ENCODE data around the gene IPO9. TPM values are rescaled to one million over a fixed set of nuclear protein-coding genes. Genes with fewer than 3 reads are reported as not detected.

The IPO9 gene
- total and polyA plus RNA-seq, 10 of the 15 experiments (the other 5 are each of a cell fraction or from before 2014, with no cell fraction given) = 19.1 to 77.3 (median 34.1) TPM

DNA sequence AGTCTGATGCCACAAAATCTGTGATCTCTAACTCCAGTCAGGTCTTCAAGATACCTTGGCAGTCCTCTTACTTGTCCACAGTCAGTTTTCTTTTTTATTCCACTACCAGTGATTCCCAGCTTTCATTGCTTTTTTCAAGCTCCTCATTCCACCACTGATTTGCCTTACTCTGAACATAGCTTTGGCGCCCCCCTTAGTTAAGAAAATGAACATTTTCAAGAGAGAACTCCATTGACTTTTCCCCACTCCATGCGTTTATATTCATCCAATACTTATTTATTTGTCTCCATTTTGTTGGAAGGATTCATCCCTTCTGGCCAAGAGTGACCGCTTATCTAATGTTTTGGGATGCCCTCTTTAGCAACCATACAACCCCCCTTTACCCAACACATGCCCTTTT lies 33.9 kb upstream of the IPO9 start:
- 0% methylated on average over 3 of the region's 3 CpGs for WGBS (ENCODE audit: insufficient coverage, insufficient replicate concordance, low lambda C conversion rate, missing lambda C conversion rate)
- Histone ChIP-seq H3K27me3 (replicated peaks in 1 of 2; ENCODE audit: control insufficient read depth in 2 of 2, insufficient read depth in 2 of 2, low read length in 1 of 2) (no peaks in the 10 kb centered on the region; a peak in 1 of 4 replicates), H3K4me1 (ENCODE audit: control insufficient read depth, insufficient read depth, low read length) (no peaks in the 10 kb centered on the region), H3K4me2 (ENCODE audit: control insufficient read depth, insufficient read depth) (no peak overlapping the region), H3K4me3 (no peak overlapping the region), H3K9ac (ENCODE audit: control insufficient read depth, insufficient read depth, low read length) (no peak overlapping the region), H3K36me3 (ENCODE audit: control insufficient read depth in 2 of 2, insufficient read depth in 2 of 2, low read length in 1 of 2) (no peaks in the 10 kb centered on the region), H3K9me3 (replicated peaks; ENCODE audit: control insufficient read depth, insufficient read depth, low read length) (no peaks in the 10 kb centered on the region), H3K27ac (ENCODE audit: control insufficient read depth, insufficient read depth) (no peak overlapping the region), H2AFZ (ENCODE audit: control insufficient read depth, low read depth, low read length) (no peak overlapping the region), H4K20me1 (ENCODE audit: control insufficient read depth, insufficient read depth) (no peaks in the 10 kb centered on the region), H3K79me2 (ENCODE audit: control insufficient read depth, insufficient read depth, low read length) (no peaks in the 10 kb centered on the region)
- no peak for FAIRE-seq
- in situ Hi-C loops (cut with MboI) (no loop called here), intact Hi-C loops (cut with micrococcal nuclease; ENCODE audit: unreplicated experiment) (no loop called here)
- POLR2A ChIA-PET = no interaction called here
- SMC1A ChIA-PET (ENCODE audit: uncharacterized antibody, unreplicated experiment) = interaction anchor here (0.9 to 3.1 kb wide), 5 partner anchors 82 to 241 kb away, joined by 3 to 15 read pairs (median 6); no protein-coding TSS in a partner anchor
- TF ChIP-seq IRF4 (IDR thresholded peaks at IDR 0.05; ENCODE audit: low read depth, low read length) = no peak
- 0 out of 2 replicates have a peak, but pooled peaks have one; percentile 18 for TF ChIP-seq RAD21 (IDR thresholded peaks at IDR 0.05; ENCODE audit: insufficient read depth, low read depth, low read length)
- TF ChIP-seq, protein P1, sequence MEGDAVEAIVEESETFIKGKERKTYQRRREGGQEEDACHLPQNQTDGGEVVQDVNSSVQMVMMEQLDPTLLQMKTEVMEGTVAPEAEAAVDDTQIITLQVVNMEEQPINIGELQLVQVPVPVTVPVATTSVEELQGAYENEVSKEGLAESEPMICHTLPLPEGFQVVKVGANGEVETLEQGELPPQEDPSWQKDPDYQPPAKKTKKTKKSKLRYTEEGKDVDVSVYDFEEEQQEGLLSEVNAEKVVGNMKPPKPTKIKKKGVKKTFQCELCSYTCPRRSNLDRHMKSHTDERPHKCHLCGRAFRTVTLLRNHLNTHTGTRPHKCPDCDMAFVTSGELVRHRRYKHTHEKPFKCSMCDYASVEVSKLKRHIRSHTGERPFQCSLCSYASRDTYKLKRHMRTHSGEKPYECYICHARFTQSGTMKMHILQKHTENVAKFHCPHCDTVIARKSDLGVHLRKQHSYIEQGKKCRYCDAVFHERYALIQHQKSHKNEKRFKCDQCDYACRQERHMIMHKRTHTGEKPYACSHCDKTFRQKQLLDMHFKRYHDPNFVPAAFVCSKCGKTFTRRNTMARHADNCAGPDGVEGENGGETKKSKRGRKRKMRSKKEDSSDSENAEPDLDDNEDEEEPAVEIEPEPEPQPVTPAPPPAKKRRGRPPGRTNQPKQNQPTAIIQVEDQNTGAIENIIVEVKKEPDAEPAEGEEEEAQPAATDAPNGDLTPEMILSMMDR (IDR thresholded peaks at IDR 0.05 in 2 of 3, conservative IDR thresholded peaks at IDR 0.05 in 1 of 3; ENCODE audit: control insufficient read depth in 2 of 3, extremely low read depth in 1 of 3, insufficient read depth in 1 of 3, low read depth in 3 of 3, low read length in 3 of 3) = peak; percentile 23 to 43 (median 27); a peak in 5 of 6 replicates
- no peak for TF ChIP-seq RFX5 (IDR thresholded peaks at IDR 0.05; ENCODE audit: low read depth, low read length)
- RAD21 ChIA-PET (ENCODE audit: unreplicated experiment) = interaction anchor here (1.4 to 4.9 kb wide), 3 partner anchors 82 to 234 kb away, joined by 3 to 64 read pairs (median 3); no protein-coding TSS in a partner anchor
- BruUV-seq (replicated peaks) = no TSS peak
- no peak for ATAC-seq
- no peak for DNase-seq (ENCODE audit: low read depth, low spot score)
- CTCF ChIA-PET = interaction anchor here (0.8 to 15.6 kb wide), 19 partner anchors 9 to 313 kb away, joined by 3 to 332 read pairs (median 4); no protein-coding TSS in a partner anchor

DNA sequence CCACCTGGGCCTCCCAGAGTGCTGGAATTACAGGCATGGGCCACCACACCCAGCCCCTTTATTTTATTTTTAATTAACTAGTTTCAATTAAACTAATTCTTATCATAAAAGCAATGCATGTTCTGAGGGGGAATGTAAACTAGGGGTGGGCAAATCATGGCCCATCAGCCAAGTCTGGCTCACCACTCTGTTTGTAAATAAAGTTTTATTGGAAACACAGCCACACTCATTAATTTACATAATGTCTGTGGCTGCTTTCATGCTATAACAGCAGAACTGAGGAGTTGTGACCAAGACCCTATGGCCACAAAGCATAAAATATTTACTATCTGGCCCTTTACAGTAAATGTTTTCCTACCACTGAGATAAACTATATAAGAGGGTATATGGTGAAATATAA lies 28.7 kb upstream of the IPO9 start:
- POLR2A ChIA-PET = no interaction called here
- H3K9ac ChIP-seq (ENCODE audit: control insufficient read depth, insufficient read depth, low read length) = no peak overlapping the region
- no peak for TF ChIP-seq HDAC6 (IDR thresholded peaks at IDR 0.05; ENCODE audit: unreplicated experiment)
- TF ChIP-seq, protein P2, sequence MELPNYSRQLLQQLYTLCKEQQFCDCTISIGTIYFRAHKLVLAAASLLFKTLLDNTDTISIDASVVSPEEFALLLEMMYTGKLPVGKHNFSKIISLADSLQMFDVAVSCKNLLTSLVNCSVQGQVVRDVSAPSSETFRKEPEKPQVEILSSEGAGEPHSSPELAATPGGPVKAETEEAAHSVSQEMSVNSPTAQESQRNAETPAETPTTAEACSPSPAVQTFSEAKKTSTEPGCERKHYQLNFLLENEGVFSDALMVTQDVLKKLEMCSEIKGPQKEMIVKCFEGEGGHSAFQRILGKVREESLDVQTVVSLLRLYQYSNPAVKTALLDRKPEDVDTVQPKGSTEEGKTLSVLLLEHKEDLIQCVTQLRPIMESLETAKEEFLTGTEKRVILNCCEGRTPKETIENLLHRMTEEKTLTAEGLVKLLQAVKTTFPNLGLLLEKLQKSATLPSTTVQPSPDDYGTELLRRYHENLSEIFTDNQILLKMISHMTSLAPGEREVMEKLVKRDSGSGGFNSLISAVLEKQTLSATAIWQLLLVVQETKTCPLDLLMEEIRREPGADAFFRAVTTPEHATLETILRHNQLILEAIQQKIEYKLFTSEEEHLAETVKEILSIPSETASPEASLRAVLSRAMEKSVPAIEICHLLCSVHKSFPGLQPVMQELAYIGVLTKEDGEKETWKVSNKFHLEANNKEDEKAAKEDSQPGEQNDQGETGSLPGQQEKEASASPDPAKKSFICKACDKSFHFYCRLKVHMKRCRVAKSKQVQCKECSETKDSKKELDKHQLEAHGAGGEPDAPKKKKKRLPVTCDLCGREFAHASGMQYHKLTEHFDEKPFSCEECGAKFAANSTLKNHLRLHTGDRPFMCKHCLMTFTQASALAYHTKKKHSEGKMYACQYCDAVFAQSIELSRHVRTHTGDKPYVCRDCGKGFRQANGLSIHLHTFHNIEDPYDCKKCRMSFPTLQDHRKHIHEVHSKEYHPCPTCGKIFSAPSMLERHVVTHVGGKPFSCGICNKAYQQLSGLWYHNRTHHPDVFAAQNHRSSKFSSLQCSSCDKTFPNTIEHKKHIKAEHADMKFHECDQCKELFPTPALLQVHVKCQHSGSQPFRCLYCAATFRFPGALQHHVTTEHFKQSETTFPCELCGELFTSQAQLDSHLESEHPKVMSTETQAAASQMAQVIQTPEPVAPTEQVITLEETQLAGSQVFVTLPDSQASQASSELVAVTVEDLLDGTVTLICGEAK (IDR thresholded peaks at IDR 0.05; ENCODE audit: borderline replicate concordance) = peak; percentile 41
- H3K9me3 ChIP-seq (replicated peaks; ENCODE audit: control insufficient read depth, insufficient read depth, low read length) = no peaks in the 10 kb centered on the region
- H3K36me3 ChIP-seq (ENCODE audit: control insufficient read depth in 2 of 2, insufficient read depth in 2 of 2, low read length in 1 of 2) = no peaks in the 10 kb centered on the region
- FAIRE-seq (no peak), ATAC-seq (no peak), DNase-seq (ENCODE audit: low read depth, low spot score) (no peak)
- RAD21 ChIA-PET (ENCODE audit: unreplicated experiment) = no interaction called here
- no peak overlapping the region for H2AFZ ChIP-seq (ENCODE audit: control insufficient read depth, low read depth, low read length)
- BruUV-seq (replicated peaks) = no TSS peak
- no peak overlapping the region for H3K4me2 ChIP-seq (ENCODE audit: control insufficient read depth, insufficient read depth)
- CTCF ChIA-PET = no interaction called here
- in situ Hi-C loops (cut with MboI) (no loop called here), intact Hi-C loops (cut with micrococcal nuclease; ENCODE audit: unreplicated experiment) (no loop called here)
- H3K27ac ChIP-seq (ENCODE audit: control insufficient read depth, insufficient read depth) = no peak overlapping the region
- H3K4me3 ChIP-seq = no peak overlapping the region
- no peaks in the 10 kb centered on the region for H3K79me2 ChIP-seq (ENCODE audit: control insufficient read depth, insufficient read depth, low read length)
- no peaks in the 10 kb centered on the region; a peak in 1 of 4 replicates for H3K27me3 ChIP-seq (replicated peaks in 1 of 2; ENCODE audit: control insufficient read depth in 2 of 2, insufficient read depth in 2 of 2, low read length in 1 of 2)
- no peaks in the 10 kb centered on the region for H3K4me1 ChIP-seq (ENCODE audit: control insufficient read depth, insufficient read depth, low read length)
- H4K20me1 ChIP-seq (ENCODE audit: control insufficient read depth, insufficient read depth) = no peaks in the 10 kb centered on the region
- SMC1A ChIA-PET (ENCODE audit: uncharacterized antibody, unreplicated experiment) = no interaction called here

Data from GM12878 (cell line).